Fibroblast of skin of scalp (primary cell): ENCODE results near the gene PPAN.

ENCODE experiments used
- DNase-seq: peaks from one replicate; pipeline ENCODE4 v3.0.0-alpha.2; 2013

PPAN gene

DNA sequence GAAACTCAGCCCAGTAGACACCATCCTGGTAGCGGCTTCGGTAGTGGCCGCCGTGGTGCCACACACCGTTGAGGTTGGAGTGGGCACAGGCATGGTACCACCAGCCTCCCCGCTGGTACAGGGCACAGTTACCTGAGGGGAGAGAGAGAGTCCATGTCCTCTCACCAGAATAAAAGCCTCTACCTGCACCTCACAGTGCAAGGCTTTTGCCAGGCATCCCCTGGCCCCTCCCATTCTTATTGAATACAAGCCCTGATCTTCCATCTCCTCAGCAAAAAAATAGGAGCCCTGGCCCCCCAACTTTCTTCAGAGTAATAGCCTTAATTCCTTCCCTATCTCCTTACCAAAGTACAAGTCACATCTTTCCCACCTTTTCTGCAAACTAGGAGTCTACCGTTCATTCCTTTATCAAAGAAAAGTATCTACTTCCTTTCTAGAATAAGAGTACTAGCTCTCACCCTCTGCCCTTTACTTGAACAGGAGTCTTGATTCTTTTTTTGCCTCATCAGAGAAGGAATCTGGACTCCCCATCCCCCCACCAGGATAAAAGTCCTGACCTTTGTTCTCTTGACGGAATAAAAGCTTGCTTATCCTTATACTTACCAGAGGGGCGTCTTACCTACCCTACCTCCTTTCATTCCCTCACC is 13.4 kb upstream of the PPAN start:
- DNase-seq = no peak

DNA sequence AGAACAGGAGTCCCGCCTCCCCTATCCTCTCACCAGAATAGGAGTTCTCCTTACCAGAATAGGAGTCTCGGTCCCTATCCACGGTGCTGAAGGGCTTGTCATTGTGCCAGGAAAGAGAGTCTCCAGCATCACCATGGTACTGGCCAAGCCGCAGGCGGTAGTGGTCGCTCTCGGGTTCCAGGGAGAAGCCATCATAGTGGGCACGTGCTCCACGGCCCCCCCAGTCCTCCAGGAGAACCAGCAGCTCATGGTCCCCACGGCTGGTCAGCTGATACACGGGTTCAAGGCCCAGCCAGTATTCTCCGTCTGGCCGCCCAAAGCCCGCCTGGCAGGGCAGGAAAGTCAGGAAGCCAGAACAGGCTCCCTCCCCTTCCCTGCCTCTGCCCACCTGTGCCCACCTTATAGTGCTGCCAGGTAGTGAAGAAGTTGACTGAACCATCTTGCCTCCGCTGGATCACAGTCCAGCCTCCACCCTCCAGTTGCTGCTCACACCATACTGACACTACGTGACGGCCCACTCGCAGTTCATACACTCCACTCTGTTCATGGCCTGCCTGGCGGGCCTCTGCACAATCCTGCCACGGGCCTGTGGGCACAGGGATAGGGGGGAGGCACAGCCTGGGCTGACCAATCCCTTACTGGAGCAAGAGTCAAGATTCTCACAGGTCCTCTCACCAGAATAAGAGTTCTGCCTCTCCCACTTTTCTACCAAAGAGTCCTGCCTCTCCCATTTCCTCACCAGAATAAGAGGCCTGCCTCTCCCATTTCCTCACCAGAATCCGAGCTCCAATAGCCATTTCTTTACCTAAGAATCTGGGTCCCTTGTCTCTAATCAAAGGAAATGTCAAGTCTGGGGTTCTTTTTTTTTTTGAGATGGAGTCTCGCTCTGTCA is 12.6 kb upstream of the PPAN start:
- DNase-seq = no peak

DNA sequence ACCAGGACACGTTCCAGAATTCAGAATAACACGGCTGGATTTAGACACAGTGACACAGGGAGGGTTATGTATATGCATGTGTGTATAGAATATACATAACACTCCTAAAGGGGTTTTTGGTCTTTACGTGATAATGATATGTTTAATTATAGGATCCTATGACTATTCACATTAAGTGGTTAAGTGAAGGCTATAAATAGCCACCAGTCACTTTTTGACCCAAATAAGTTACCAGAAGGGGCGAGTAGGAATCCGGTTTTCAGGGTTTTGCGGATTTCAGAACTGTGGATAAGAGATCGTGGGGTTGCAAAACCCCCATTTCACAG is 10.6 kb upstream of the PPAN start:
- DNase-seq = no peak

DNA sequence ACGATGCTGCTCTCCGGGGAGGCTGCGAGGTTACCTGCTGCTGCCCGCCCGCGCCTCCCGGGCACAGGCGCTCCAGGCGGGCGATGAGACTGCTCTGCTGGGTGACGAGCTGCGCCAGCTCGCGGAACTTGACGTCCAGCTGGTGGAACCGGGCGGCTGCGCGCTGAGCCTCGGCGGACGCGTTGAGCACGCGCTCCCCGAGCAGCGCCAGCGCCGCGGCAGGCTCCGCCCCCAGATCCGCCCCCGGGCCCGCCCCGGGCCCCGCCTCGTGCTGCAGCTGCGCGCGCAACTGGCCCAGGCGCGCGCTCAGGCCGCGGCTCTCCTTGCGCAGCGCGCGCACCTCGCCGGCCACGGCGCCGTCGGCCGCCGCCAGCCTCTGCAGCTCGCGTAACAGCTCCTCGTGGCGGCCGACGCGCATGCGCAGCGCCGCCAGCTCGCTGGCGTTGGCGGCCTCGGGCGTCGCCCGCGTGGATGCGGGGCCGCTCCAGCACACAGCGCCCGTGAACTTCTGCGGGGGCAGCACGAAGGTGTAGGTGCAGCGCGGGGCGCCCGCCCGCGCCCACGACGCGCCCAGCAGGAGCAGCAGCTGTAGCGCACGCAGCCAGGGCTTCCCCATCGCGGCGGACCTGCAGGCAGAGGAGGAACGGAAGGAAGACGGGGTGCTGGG is 10.1 kb upstream of the PPAN start:
- peak; percentile 93 for DNase-seq

DNA sequence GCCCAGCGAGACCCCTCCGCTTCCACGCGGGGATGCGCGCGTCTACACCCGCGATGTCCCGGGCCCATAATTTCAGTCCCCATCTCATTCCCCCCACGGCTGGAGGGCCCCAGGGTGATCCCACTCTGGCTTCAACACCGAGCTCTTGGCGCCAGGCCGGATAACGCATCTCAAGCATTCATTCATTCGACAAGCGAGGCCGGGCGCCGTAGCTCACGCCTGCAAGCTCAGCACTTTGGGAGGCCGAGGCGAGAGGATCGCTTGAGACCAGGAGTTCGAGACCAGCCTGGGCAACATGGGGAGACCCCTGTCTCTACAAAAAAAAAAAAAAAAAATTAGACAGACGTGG is 9.6 kb upstream of the PPAN start:
- no peak for DNase-seq

DNA sequence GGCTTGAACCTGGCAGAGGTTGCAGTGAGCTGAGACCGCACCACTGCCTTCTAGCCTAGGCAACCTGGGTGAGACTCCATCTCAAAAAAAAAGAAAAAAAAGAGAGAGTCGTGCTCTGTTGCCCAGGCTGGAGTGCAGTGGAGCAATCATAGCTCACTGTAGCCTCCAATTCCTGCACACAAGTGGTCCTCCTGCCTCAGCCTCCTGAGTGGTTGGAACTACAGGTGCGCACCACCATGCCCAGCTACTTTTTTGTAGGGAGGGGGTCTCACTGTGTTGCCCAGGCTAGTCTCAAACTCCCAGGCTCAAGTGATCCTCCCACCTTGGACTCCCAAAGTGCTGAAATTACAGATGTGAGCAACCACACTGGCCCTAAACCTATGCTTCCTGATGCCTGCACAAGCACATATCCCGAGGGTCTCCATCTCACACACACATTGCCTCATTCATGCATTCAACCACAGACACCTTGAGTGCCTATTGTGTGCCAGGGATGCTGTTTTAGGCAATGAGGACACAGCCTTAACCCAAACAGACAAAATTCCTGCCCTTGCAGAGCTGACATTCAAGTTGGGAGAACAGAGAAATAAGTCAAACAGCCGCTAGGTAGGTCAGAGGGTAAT is 5.9 kb upstream of the PPAN start:
- no peak for DNase-seq

DNA sequence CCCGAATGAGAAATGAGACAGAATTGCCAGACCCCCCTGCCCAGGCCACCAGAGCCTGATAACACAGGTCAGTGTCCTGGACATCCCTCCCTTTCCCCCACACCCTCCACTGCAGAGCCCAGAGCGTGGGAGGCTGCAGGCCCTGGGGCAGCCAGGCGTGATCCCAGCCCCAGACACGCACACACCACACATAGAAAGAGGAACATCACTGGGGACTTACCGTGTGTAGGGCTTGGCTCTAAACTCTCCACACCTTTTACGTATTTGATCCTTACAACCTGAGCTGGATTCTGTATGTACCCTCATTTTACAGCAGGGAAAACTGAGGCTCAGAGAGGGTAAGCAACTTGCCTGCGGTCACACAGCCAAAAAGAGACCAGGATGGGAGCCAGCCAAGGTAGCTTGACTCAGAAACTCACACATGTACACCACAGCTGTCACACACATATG is 3.4 kb upstream of the PPAN start:
- no peak for DNase-seq

DNA sequence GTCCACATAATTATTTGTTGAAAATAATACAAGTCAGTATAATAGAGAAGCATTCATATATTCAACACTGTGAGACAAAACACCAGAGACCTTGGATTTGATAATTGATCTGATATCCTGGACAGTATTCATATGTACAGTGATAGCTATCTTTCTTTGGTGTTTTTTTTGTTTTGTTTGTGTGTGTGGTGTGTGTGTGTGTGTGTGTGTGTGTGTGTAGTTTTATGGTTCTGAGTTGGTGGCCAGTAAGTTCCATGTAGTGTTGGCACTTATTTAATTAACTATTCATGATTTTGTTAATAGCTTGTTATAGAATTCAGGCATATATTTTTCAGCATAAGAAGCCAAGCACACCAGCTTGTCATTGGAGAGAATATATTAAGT is 2.0 kb upstream of the PPAN start:
- no peak for DNase-seq

DNA sequence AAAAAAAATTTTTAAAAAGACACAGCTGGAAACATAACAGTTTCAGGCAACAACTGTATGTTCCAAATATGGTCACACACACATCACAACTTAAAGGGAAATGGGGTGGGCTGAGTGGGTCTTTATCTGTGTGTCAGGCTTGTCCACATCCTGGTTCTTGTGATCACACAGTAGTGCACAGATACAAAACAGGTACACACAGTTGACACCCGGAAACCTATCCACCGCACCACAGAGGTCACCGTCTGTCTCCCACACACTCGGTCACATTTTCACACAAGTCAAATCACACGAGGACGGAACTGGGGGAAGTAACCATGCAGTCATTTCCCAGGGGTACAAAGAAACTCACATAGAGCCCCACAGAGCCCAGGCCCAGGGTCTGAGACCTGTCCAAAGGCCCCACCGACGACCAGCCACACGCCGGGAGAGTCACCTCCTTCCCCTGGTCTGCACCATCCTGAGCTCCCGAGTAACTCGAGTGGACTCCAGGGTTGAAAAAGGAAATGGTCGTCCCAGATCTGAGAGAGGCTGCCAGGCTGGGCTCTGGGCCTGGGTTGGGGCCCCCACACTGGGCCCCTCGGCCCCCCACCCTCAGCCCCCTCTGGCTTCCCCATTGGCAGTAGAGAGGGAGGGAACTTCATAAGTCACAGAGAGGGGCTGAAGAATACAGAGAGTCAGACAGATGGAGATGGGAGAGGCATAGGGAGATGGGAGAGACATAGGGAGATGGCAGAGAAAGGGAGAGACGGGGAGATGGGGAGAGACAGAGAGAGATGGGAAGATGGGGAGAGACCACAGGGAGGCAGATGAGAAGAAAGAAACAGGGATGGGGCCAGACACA is 1.3 kb upstream of the PPAN start:
- DNase-seq = no peak

DNA sequence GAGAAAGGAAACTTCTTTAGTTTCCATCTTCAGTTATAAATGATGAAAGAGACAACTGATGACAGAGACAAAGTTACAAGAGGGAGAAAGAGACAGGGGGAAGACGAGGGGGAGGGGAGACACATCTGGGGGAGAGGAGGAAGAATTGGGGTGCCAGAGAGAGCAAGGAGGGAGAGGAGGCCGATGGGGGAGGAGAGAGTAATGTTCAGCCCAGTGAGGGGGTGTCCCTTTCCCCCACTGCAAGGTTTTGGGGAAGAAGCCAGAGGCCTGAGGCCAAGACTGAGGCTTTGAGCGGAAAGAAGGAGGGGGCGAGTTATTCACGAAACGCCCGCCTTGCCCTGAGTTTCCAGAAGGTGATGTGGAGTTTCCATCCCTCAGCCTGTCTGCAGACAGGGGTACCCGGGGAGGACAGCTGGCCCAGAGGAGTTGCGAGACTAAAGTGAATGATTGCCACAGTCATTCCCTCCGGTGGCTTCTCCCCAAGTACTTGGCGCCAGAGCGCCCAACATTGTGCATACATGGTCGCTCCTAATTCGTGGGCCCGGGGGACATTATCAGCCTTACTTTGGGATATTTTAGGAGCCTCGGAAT is 558 bp upstream of the PPAN start:
- DNase-seq = no peak

DNA sequence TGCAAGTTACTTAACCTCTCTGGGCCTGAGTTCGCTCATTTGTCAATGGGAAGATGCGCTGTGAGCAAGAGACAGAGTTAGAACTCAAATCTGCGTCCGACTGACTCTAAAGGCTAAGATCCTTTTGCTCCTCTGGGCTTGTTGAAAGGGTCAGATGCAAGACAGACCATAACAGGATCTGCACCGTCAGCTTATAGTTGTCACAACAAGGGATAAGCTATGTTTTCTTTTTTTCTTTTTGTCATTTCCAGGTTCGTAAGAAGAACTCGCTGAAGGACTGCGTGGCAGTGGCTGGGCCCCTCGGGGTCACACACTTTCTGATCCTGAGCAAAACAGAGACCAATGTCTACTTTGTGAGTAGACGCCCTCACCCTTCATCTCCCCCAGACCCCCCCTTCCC is 1.1 kb downstream of the PPAN start:
- DNase-seq = no peak

DNA sequence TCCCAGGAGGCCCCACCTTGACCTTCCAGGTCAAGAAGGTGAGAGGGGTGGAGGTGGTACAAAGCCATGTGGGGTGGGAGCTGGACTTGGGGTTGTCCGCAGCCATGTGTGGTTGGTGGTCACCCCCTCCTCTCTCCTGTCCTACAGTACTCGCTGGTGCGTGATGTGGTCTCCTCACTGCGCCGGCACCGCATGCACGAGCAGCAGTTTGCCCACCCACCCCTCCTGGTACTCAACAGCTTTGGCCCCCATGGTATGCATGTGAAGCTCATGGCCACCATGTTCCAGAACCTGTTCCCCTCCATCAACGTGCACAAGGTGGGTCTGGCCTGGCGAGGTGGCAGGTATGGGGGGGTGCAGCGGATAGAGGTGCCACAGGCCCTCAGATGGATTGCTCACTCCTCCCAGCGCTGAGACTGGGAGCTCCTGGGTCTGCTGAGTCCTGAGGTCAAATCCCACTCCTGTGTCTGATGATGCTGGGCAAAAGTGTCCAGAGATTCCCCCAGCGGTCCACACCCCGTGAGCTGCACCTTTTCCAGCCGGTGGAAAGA is 1.7 kb downstream of the PPAN start:
- no peak for DNase-seq

DNA sequence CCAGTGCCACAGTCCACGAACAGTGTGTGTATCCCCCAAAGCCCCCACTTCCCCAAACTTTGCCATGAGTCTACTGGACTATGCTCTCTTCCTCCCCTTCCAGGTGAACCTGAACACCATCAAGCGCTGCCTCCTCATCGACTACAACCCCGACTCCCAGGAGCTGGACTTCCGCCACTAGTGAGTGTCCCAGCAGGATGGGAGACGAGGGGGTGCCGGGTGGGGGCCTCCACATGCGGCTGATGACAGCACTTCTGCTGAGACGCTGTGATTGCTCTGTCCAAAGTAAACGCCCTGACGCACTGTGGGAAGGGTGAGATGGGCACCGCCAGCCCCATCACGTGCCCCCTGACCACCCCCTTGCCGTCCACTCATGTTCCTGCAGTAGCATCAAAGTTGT is 3.4 kb downstream of the PPAN start:
- DNase-seq = no peak

DNA sequence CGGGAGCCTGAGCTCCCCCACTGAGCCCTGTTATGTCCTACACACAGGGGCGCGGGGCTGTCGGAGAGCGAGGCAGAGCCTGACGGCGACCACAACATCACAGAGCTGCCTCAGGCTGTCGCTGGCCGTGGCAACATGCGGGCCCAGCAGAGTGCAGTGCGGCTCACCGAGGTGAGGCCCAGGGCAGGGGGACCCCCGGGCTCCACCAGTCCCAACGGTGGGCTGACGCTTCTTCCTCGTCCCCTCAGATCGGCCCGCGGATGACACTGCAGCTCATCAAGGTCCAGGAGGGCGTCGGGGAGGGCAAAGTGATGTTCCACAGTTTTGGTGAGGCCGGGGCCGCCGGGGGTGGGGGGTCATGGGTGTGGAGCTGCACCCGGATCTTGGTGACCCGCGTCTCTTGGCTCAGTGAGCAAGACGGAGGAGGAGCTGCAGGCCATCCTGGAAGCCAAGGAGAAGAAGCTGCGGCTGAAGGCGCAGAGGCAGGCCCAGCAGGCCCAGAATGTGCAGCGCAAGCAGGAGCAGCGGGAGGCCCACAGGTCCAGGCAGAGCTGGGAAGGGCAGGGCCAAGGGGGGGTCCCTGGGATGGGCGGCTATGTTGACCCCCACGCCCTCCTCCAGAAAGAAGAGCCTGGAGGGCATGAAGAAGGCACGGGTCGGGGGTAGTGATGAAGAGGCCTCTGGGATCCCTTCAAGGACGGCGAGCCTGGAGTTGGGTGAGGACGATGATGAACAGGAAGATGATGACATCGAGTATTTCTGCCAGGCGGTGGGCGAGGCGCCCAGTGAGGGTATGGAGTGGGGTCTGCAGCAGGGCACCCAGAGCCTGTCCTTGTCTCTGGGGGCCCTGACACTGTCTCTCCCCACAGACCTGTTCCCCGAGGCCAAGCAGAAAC is 4.2 kb downstream of the PPAN start:
- no peak for DNase-seq

DNA sequence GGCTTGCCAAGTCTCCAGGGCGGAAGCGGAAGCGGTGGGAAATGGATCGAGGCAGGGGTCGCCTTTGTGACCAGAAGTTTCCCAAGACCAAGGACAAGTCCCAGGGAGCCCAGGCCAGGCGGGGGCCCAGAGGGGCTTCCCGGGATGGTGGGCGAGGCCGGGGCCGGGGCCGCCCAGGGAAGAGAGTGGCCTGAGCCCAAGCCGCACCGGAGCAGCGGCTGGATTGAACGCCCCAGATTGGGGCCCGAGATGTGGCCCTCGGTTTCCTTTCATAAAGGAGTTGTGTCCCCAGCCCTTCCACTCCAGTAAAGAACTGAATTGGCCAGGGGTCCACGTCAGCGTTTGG is 4.8 kb downstream of the PPAN start:
- DNase-seq = no peak

DNA sequence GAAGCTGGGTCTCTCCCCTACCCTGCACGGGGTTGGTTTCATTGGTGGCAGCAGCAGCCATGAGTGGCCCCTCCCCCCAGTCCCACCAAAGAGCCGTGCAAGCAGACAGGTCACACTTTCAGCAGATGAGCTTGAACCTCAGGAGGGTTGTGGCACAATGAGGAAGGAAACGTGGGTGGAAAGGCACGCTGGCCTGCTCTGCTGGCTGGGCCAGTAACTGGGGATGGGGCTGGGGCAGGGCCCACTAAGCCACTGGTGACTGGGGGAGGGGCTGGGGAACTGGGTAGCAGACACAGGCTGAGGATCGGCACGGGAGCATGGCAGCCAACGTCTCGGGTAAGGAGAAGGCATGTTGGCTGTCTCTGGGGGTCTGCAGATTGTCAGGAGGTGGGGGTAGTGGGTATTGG is 5.2 kb downstream of the PPAN start, which contains the start of gene P2RY11:
Gene P2RY11, plus strand, starts transcription at position 289 of the 407 bp plus-strand sequence. Its CDS starts 29 bp downstream, at position 318.
- DNase-seq = no peak

DNA sequence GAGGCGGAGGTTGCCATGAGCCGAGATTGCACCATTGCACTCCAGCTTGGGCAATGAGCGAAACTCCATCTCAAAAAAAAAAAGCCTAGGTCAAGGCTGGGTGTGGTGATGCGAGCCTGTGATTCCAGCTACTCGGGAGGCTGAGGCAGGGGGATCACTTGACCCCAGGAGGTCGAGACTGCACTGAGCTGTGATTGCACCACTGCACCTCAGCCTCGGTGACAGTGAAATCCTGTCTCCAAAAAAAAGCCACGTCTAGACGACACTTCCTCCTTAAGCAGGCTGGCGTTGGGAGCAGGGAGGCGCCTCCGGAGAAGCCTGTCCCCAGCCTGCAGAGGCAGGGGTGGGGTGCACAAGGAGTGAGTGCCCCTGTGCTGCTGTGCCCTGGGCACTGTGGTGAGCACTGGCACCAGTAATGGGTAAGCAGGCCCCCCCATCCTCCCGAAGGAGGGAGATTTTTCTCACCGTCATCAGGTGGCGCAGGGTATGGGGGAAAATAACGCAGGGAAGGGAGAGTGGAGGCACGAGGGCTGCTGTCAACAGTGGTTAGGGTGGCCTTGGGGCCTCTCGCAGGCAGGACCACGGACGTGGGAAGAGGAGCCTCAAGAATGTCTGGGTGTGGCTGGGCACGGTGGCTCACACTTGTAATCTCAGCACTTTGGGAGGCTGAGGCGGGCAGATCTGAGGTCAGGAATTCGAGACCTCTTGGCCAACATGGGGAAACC is 6.0 kb downstream of the PPAN start:
- no peak for DNase-seq

DNA sequence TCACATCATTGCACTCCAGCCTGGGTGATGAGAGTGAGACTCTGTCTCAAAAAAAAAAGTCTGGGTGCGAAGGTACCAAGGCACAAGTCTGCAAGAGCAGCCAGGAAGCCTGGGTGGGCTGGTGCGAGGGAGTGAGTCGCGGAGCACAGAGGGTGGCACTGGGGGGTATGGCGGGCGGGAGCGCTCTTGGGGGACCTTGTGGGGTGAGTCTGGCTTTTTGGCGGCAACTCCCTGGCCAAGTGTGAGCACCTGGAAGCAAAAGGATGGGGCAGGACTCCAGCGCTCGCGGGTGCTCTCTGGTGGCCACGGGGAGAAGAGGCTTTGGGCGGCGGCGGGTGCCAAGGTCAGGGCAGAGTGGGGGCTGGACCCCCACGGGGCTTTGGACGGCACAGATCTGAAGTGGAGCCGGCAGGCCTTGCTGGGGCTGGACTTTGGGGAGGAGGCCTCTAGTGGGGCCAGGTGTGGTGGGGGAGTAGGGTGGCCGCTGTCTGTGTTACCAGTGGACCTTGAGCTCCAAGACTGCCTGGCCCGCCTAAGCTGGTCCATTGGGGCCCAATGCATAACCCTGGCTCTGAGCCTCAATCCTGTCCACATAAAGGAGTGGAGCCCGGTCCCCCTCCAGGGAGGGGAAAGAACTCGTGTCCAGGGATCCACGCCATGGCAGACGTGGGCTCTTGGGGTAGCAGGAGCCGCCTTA is 6.9 kb downstream of the PPAN start:
- DNase-seq = peak; percentile 47

DNA sequence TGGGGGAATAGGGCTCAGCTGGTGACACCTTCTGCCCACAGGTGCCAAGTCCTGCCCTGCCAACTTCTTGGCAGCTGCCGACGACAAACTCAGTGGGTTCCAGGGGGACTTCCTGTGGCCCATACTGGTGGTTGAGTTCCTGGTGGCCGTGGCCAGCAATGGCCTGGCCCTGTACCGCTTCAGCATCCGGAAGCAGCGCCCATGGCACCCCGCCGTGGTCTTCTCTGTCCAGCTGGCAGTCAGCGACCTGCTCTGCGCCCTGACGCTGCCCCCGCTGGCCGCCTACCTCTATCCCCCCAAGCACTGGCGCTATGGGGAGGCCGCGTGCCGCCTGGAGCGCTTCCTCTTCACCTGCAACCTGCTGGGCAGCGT is 7.4 kb downstream of the PPAN start:
- no peak for DNase-seq
